WTC11 (cell line): ENCODE results near the gene CHRNB4. TPM values are rescaled to one million over a fixed set of nuclear protein-coding genes. Genes with fewer than 3 reads are reported as not detected.
"Not testable (repeated sequence)": the region's sequence is repeated elsewhere in the genome, so short reads cannot be mapped to it uniquely, and the experiment has no call there.

ENCODE experiments used
- ATAC-seq: fragments of 200-7000 bp; cut with Tn5 transposase; 2 replicates; pipeline ENCODE4 v1.10.0; 2021; ENCODE audit warnings: mild to moderate bottlenecking, moderate library complexity
- CTCF ChIA-PET: fragments of 300-600 bp; sonication (Branson Sonifier 250); formaldehyde crosslinking; loops from one replicate; lab custom pipeline; 2021; ENCODE audit warnings: antibody characterized with exemption; lab: Charles Lee
- POLR2A ChIA-PET: fragments of 350-600 bp; sonication (Branson Sonifier 250); formaldehyde crosslinking; loops from one replicate; lab custom pipeline; 2021; ENCODE audit warnings: antibody characterized with exemption; lab: Charles Lee
- DNase-seq: peaks from one replicate; pipeline ENCODE4 v3.0.0; 2021; ENCODE audit warnings: low spot score
- H3K27ac Mint-ChIP-seq: 2 replicates; pipeline ENCODE4 v1.8.0; 2021; ENCODE audit warnings: mixed read lengths
- H3K27me3 Mint-ChIP-seq: 2 replicates; pipeline ENCODE4 v1.8.0; 2021; ENCODE audit warnings: low read depth, mild to moderate bottlenecking, moderate library complexity, mixed read lengths
- H3K36me3 Mint-ChIP-seq: 2 replicates; pipeline ENCODE4 v1.8.0; 2021; ENCODE audit warnings: mixed read lengths
- H3K4me1 Mint-ChIP-seq: 2 replicates; pipeline ENCODE4 v1.8.0; 2022; ENCODE audit warnings: mixed read lengths
- H3K4me3 Mint-ChIP-seq: 2 replicates; pipeline ENCODE4 v1.8.0; 2021; ENCODE audit warnings: mild to moderate bottlenecking, moderate library complexity, mixed read lengths
- H3K9me3 Mint-ChIP-seq: 2 replicates; pipeline ENCODE4 v1.8.0; 2021; ENCODE audit warnings: mixed read lengths
- ATF1 ChIP-seq: sonication (generic); formaldehyde crosslinking; IDR thresholded peaks from 2 replicates; pipeline ENCODE4 v1.8.1; 2023; ENCODE audit warnings: mild to moderate bottlenecking, moderate library complexity, missing genetic modification reagents
- ATF2 ChIP-seq: sonication (generic); formaldehyde crosslinking; IDR thresholded peaks from 2 replicates; pipeline ENCODE4 v1.8.1; 2022; ENCODE audit warnings: low read depth, missing genetic modification reagents, borderline replicate concordance
- CBFB ChIP-seq: sonication (generic); formaldehyde crosslinking; IDR thresholded peaks from 2 replicates; pipeline ENCODE4 v1.8.1; 2022; ENCODE audit warnings: mild to moderate bottlenecking, low read depth, missing genetic modification reagents
- CREB1 ChIP-seq: sonication (generic); formaldehyde crosslinking; IDR thresholded peaks from 2 replicates; pipeline ENCODE4 v1.8.0; 2023; ENCODE audit warnings: mild to moderate bottlenecking, missing genetic modification reagents
- CREM ChIP-seq: sonication (generic); formaldehyde crosslinking; IDR thresholded peaks from 2 replicates; pipeline ENCODE4 v1.8.1; 2022; ENCODE audit warnings: mild to moderate bottlenecking, missing genetic modification reagents, moderate library complexity
- E2F1 ChIP-seq: sonication (generic); formaldehyde crosslinking; IDR thresholded peaks from 2 replicates; pipeline ENCODE4 v1.8.0; 2022; ENCODE audit warnings: mild to moderate bottlenecking, missing genetic modification reagents
- E2F5 ChIP-seq: sonication (generic); formaldehyde crosslinking; IDR thresholded peaks from 2 replicates; pipeline ENCODE4 v1.8.1; 2022; ENCODE audit warnings: mild to moderate bottlenecking, moderate library complexity, missing genetic modification reagents
- GABPB1 ChIP-seq: sonication (generic); formaldehyde crosslinking; IDR thresholded peaks from 2 replicates; pipeline ENCODE4 v1.8.1; 2023; ENCODE audit warnings: mild to moderate bottlenecking, missing genetic modification reagents
- MXD4 ChIP-seq: fragments of 250-450 bp; sonication (Bioruptor Pico); IDR thresholded peaks from 2 replicates; pipeline ENCODE4 v1.8.0; 2021; ENCODE audit warnings: mild to moderate bottlenecking, moderate library complexity, borderline replicate concordance
- NFATC4 ChIP-seq: fragments of 250-450 bp; sonication (Bioruptor Pico); IDR thresholded peaks from 2 replicates; pipeline ENCODE4 v1.9.0; 2021; ENCODE audit warnings: mild to moderate bottlenecking
- PRDM15 ChIP-seq: sonication (generic); formaldehyde crosslinking; IDR thresholded peaks from 2 replicates; pipeline ENCODE4 v1.8.0; 2022; ENCODE audit warnings: missing genetic modification reagents
- ZNF219 ChIP-seq: sonication (generic); formaldehyde crosslinking; IDR thresholded peaks from 2 replicates; pipeline ENCODE4 v1.8.0; 2023; ENCODE audit warnings: missing genetic modification reagents, mild to moderate bottlenecking, borderline replicate concordance
- ZNF317 ChIP-seq: sonication (generic); formaldehyde crosslinking; IDR thresholded peaks from 2 replicates; pipeline ENCODE4 v1.8.1; 2023; ENCODE audit warnings: low read depth, mild to moderate bottlenecking, moderate library complexity, missing genetic modification reagents, borderline replicate concordance
- ZNF671 ChIP-seq: fragments of 250-450 bp; sonication (Bioruptor Pico); IDR thresholded peaks from 2 replicates; pipeline ENCODE4 v1.8.0; 2021; ENCODE audit warnings: mild to moderate bottlenecking
- total RNA-seq: library from RNA; stranded (reverse); gene quantifications from 3 replicates; pipeline ENCODE4 v1.2.3, GENCODE V29; 2021

CHRNB4 gene
- total RNA-seq, 1 experiment from 2014 or later: 10.1 TPM

- no peak for TF ChIP-seq PRDM15 (CRISPR knock-in tag)
- no peak for TF ChIP-seq ATF1
- TF ChIP-seq ZNF317 (CRISPR knock-in tag): no peak
- TF ChIP-seq CREM: no peak
- no peak for TF ChIP-seq ATF2 (CRISPR knock-in tag)
- TF ChIP-seq ZNF219 (CRISPR knock-in tag): no peak
Observed at GRCh38 chr15:78615151-78615589, 25.8 kb downstream of the CHRNB4 start (continued).

- CTCF ChIA-PET: interaction anchor here (1.0 to 1.6 kb wide), 3 partner anchors 95 to 137 kb away, joined by 3 to 5 read pairs (median 4); no protein-coding TSS in a partner anchor
- no peak overlapping the region for H3K27ac Mint-ChIP-seq
- peaks cover 8% of the 10 kb centered on the region; the same call in 1 of the 2 replicates for H3K36me3 Mint-ChIP-seq
- DNase-seq: no peak
- H3K4me3 Mint-ChIP-seq: no peak overlapping the region
- peaks cover 19% of the 10 kb centered on the region for H3K27me3 Mint-ChIP-seq
- no peak for ATAC-seq
- H3K9me3 Mint-ChIP-seq: peaks cover 17% of the 10 kb centered on the region
- TF ChIP-seq ZNF671 (no peak), E2F1 (CRISPR knock-in tag) (no peak), MXD4 (CRISPR knock-in tag) (no peak), E2F5 (no peak), CREB1 (CRISPR knock-in tag) (no peak), ATF1 (no peak), PRDM15 (CRISPR knock-in tag) (no peak), ZNF317 (CRISPR knock-in tag) (no peak), GABPB1 (no peak), NFATC4 (CRISPR knock-in tag) (no peak), CBFB (CRISPR knock-in tag) (no peak)
- POLR2A ChIA-PET: no interaction called here
- H3K4me1 Mint-ChIP-seq: peaks cover 10% of the 10 kb centered on the region
Observed at GRCh38 chr15:78614021-78614420, 27.0 kb downstream of the CHRNB4 start.

GRCh38 chr15:78609551-78609950, 31.5 kb downstream of the CHRNB4 start:
- H3K9me3 Mint-ChIP-seq: peaks cover 49% of the 10 kb centered on the region
- peaks cover 38% of the 10 kb centered on the region for H3K27me3 Mint-ChIP-seq
- CTCF ChIA-PET, POLR2A ChIA-PET, H3K4me1 Mint-ChIP-seq, ATAC-seq, DNase-seq, H3K4me3 Mint-ChIP-seq, H3K27ac Mint-ChIP-seq: not testable (repeated sequence)
- peaks cover 36% of the 10 kb centered on the region for H3K36me3 Mint-ChIP-seq
